CD1c-positive myeloid dendritic cell (primary cell): ENCODE measurements around the gene RSRP1.
"Not testable (repeated sequence)": the region's sequence is repeated elsewhere in the genome, so short reads cannot be mapped to it uniquely, and the experiment has no call there.

Experiments used
- DNase-seq: peaks from one replicate; pipeline ENCODE4 v3.0.0-alpha.2; 2016; ENCODE audit errors: extremely low spot score

The RSRP1 gene

GRCh38 chr1:25247024-25247828 is at the start of gene RSRP1:
Gene RSRP1 (minus strand): TSS chr1:25247454. CDS start chr1:25246963, 491 bp downstream.
- peak; percentile 100 for DNase-seq

GRCh38 chr1:25296501-25296900 is 49.2 kb upstream of the RSRP1 start:
- DNase-seq = not testable (repeated sequence)

GRCh38 chr1:25294889-25295826 is 47.9 kb upstream of the RSRP1 start:
- not testable (repeated sequence) for DNase-seq

- not testable (repeated sequence) for DNase-seq
Observed at GRCh38 chr1:25293426-25293825, 46.2 kb upstream of the RSRP1 start.

GRCh38 chr1:25290043-25290442 is 42.8 kb upstream of the RSRP1 start:
- not testable (repeated sequence) for DNase-seq

GRCh38 chr1:25288573-25289101 is 41.4 kb upstream of the RSRP1 start:
- not testable (repeated sequence) for DNase-seq

- not testable (repeated sequence) for DNase-seq
Observed at GRCh38 chr1:25287164-25287563, 39.9 kb upstream of the RSRP1 start.

GRCh38 chr1:25285862-25286261 is 38.6 kb upstream of the RSRP1 start:
- not testable (repeated sequence) for DNase-seq

- not testable (repeated sequence) for DNase-seq
Observed at GRCh38 chr1:25279693-25280111, 32.4 kb upstream of the RSRP1 start.

GRCh38 chr1:25278790-25279189 is 31.5 kb upstream of the RSRP1 start:
- not testable (repeated sequence) for DNase-seq

GRCh38 chr1:25278358-25278757 is 31.1 kb upstream of the RSRP1 start:
- DNase-seq = not testable (repeated sequence)

- DNase-seq = not testable (repeated sequence)
Observed at GRCh38 chr1:25277295-25277694, 30.0 kb upstream of the RSRP1 start.

GRCh38 chr1:25275648-25276047 is 28.4 kb upstream of the RSRP1 start:
- DNase-seq = not testable (repeated sequence)

GRCh38 chr1:25272238-25272637 is 25.0 kb upstream of the RSRP1 start, which contains the start of gene RHD:
Gene RHD (plus strand): TSS chr1:25272509. CDS start chr1:25272548, 39 bp downstream.
- not testable (repeated sequence) for DNase-seq

- DNase-seq = not testable (repeated sequence)
Observed at GRCh38 chr1:25268143-25268760, 21.0 kb upstream of the RSRP1 start.

- not testable (repeated sequence) for DNase-seq
Observed at GRCh38 chr1:25267288-25268142, 20.3 kb upstream of the RSRP1 start.

GRCh38 chr1:25266554-25267287 is 19.5 kb upstream of the RSRP1 start:
- DNase-seq = not testable (repeated sequence)

- not testable (repeated sequence) for DNase-seq
Observed at GRCh38 chr1:25260336-25260735, 13.1 kb upstream of the RSRP1 start.

- not testable (repeated sequence) for DNase-seq
Observed at GRCh38 chr1:25259813-25260212, 12.6 kb upstream of the RSRP1 start.

GRCh38 chr1:25257196-25257595 is 9.9 kb upstream of the RSRP1 start:
- no peak for DNase-seq
